HG03196 (cell line): ENCODE results near the gene SRSF4.

Experiments used
- ATAC-seq: cut with Tn5 transposase; IDR thresholded peaks from one replicate; pipeline ENCODE4 v1.9.1; 2021; ENCODE audit not compliant: unreplicated experiment

The SRSF4 gene

GRCh38 chr1:29201595-29202051 lies 19.9 kb upstream of the SRSF4 start:
- no peak for ATAC-seq

GRCh38 chr1:29200906-29201594 lies 19.4 kb upstream of the SRSF4 start:
- no peak for ATAC-seq

GRCh38 chr1:29197993-29198392 lies 16.3 kb upstream of the SRSF4 start:
- no peak for ATAC-seq

- no peak for ATAC-seq
Observed at GRCh38 chr1:29197590-29197924, 15.9 kb upstream of the SRSF4 start.

- ATAC-seq = no peak
Observed at GRCh38 chr1:29196863-29197589, 15.3 kb upstream of the SRSF4 start.

- no peak for ATAC-seq
Observed at GRCh38 chr1:29195881-29196291, 14.2 kb upstream of the SRSF4 start.

GRCh38 chr1:29193879-29194455 lies 12.3 kb upstream of the SRSF4 start:
- no peak for ATAC-seq

GRCh38 chr1:29190718-29191117 lies 9.0 kb upstream of the SRSF4 start:
- ATAC-seq = no peak

GRCh38 chr1:29186707-29187106 lies 5.0 kb upstream of the SRSF4 start:
- ATAC-seq = no peak

GRCh38 chr1:29186252-29186651 lies 4.6 kb upstream of the SRSF4 start:
- no peak for ATAC-seq

- ATAC-seq = no peak
Observed at GRCh38 chr1:29183287-29183686, 1.6 kb upstream of the SRSF4 start.

- ATAC-seq = peak; percentile 3
Observed at GRCh38 chr1:29180497-29181412, 945 bp downstream of the SRSF4 start.

GRCh38 chr1:29179641-29180184 lies 2.0 kb downstream of the SRSF4 start:
- no peak for ATAC-seq

GRCh38 chr1:29177022-29177705 lies 4.5 kb downstream of the SRSF4 start:
- no peak for ATAC-seq

- ATAC-seq = no peak
Observed at GRCh38 chr1:29176576-29176975, 5.1 kb downstream of the SRSF4 start.

- no peak for ATAC-seq
Observed at GRCh38 chr1:29172415-29172939, 9.2 kb downstream of the SRSF4 start.

GRCh38 chr1:29171521-29171920 lies 10.2 kb downstream of the SRSF4 start:
- no peak for ATAC-seq

- ATAC-seq = no peak
Observed at GRCh38 chr1:29171089-29171488, 10.6 kb downstream of the SRSF4 start.

GRCh38 chr1:29169976-29170375 lies 11.7 kb downstream of the SRSF4 start:
- ATAC-seq = no peak

- no peak for ATAC-seq
Observed at GRCh38 chr1:29167904-29168303, 13.8 kb downstream of the SRSF4 start.
